Naive B cell (primary cell): ENCODE data around the gene ERICH6B. TPM values are rescaled to one million over a fixed set of nuclear protein-coding genes. Genes with fewer than 3 reads are reported as not detected.

Experiments used
- ATAC-seq, 2 donors: fragments of 150-1000 bp; cut with Tn5 transposase; 2 replicates each; pipeline ENCODE4 v1.10.0; 2021; ENCODE audit warnings: low read depth in 2 of 2, mild to moderate bottlenecking in 2 of 2, moderate library complexity in 2 of 2
- DNase-seq: peaks from one replicate; pipeline ENCODE4 v3.0.0; 2022
- H3K27ac Mint-ChIP-seq, 6 donors: one replicate each; pipeline ENCODE4 v1.8.0; 2020 to 2022; ENCODE audit warnings: mild to moderate bottlenecking in 6 of 6, mixed read lengths in 6 of 6, moderate library complexity in 5 of 6, inconsistent platforms in 2 of 6
- H3K27me3 Mint-ChIP-seq, 3 donors: one replicate each; pipeline ENCODE4 v1.8.0; 2021 to 2022; ENCODE audit warnings: mixed read lengths in 3 of 3, mild to moderate bottlenecking in 1 of 3
- H3K36me3 Mint-ChIP-seq, 2 donors: one replicate each; pipeline ENCODE4 v1.8.0; 2020 to 2022; ENCODE audit warnings: mixed read lengths in 2 of 2, inconsistent platforms in 1 of 2, mild to moderate bottlenecking in 1 of 2
- H3K4me1 Mint-ChIP-seq, 3 donors: one replicate each; pipeline ENCODE4 v1.8.0; 2020 to 2022; ENCODE audit warnings: mixed read lengths in 3 of 3, inconsistent platforms in 1 of 3, mild to moderate bottlenecking in 1 of 3, moderate library complexity in 1 of 3
- H3K4me3 Mint-ChIP-seq, 8 donors: one replicate each; pipeline ENCODE4 v1.8.0; 2020 to 2022; ENCODE audit warnings: mild to moderate bottlenecking in 8 of 8, mixed read lengths in 8 of 8, moderate library complexity in 8 of 8, inconsistent platforms in 2 of 8
- H3K9me3 Mint-ChIP-seq, 7 donors: one replicate each; pipeline ENCODE4 v1.8.0; 2020 to 2022; ENCODE audit warnings: mixed read lengths in 7 of 7, mild to moderate bottlenecking in 5 of 7, inconsistent platforms in 2 of 7, moderate library complexity in 1 of 7
- polyA plus RNA-seq, 6 donors: library from polyadenylated mRNA; unstranded; fragments of 300-500 nt; fragmentation: Illumina TruSeq; gene quantifications; one replicate each; pipeline ENCODE4 v1.2.3, GENCODE V29; 2021; ENCODE audit warnings: low read depth in 6 of 6

Gene ERICH6B
- polyA plus RNA-seq, 6 donors from 2014 or later = not detected

DNA sequence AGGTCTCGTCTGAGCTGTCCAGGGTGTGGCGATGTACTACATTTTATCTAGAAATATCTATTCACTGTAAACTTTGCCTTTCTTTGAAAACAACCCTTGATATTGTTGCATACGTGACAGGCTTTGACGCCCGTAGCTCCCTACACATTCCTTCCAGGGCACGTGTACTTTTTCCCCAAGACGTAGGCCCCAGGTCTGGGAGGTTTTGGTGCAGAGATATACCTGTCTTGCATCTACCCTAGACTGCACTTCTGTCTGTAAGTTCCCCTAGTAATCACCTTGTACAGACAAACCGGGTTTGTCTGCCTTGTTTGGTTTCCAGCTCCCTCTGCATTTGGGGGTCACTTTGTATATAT is 69.2 kb downstream of the ERICH6B start:
- Mint-ChIP-seq H3K27ac (peak overlapping the region in 1 of 6 donors; percentile 71), H3K36me3 (no peaks in the 10 kb centered on the region), H3K4me3 (no peak overlapping the region), H3K27me3 (peaks cover 0 to 25% (median 8%) of the 10 kb centered on the region in 3 donors), H3K4me1 (no peaks in the 10 kb centered on the region), H3K9me3 (no peaks in the 10 kb centered on the region)
- no peak for ATAC-seq
- DNase-seq = no peak

DNA sequence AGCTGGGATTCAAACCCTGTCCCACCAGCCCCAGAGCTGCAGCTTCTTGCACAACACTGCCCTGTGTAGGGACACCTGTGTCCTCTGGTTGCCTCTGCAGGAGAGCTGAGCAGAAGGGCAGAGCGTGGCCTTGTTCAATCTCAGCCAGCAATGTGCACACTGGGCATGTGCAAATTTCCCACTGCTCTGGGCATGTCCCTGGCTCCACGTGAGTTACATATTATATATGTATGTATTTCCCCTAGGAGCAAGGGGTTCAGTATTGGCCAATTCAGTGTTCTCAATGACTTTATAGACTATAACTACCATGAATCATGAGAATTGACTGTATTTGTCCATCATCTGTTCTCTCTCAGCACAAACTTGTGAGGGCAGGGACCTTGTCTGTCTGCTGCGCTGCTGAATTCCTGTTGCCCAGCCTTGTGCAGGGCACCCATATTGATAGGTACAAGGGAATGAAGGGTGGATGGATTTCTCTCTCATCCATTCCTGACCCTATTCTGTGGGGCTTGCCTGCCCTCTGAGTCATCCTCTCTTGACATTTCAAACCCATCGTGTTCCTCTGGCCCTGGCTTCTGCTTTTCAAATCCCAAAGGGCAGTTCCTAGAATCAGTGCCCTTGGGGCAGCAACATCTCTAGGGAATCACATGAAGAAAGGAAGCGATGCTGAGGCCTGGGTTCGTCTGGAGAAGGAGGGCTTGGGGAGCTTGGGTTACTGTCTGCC is 69.7 kb downstream of the ERICH6B start:
- H3K4me1 Mint-ChIP-seq = no peaks in the 10 kb centered on the region
- no peak for DNase-seq
- H3K27me3 Mint-ChIP-seq = peaks cover 0 to 25% (median 8%) of the 10 kb centered on the region in 3 donors
- ATAC-seq = no peak
- H3K4me3 Mint-ChIP-seq = no peak overlapping the region
- no peaks in the 10 kb centered on the region for H3K36me3 Mint-ChIP-seq
- H3K9me3 Mint-ChIP-seq = no peaks in the 10 kb centered on the region
- no peak overlapping the region for H3K27ac Mint-ChIP-seq

- H3K4me1 Mint-ChIP-seq = no peaks in the 10 kb centered on the region
- no peaks in the 10 kb centered on the region for H3K9me3 Mint-ChIP-seq
- H3K27ac Mint-ChIP-seq = no peak overlapping the region
- H3K4me3 Mint-ChIP-seq = no peak overlapping the region
- no peaks in the 10 kb centered on the region for H3K36me3 Mint-ChIP-seq
- DNase-seq (no peak), ATAC-seq (no peak)
- H3K27me3 Mint-ChIP-seq = peaks cover 0 to 25% (median 8%) of the 10 kb centered on the region in 3 donors
Observed at GRCh38 chr13:45544520-45544919, 71.0 kb downstream of the ERICH6B start.

- no peaks in the 10 kb centered on the region for H3K36me3 Mint-ChIP-seq
- H3K4me3 Mint-ChIP-seq = no peak overlapping the region
- H3K27me3 Mint-ChIP-seq = peaks cover 0 to 14% (median 0%) of the 10 kb centered on the region in 3 donors
- DNase-seq (no peak), ATAC-seq (no peak)
- no peaks in the 10 kb centered on the region for H3K9me3 Mint-ChIP-seq
- no peak overlapping the region for H3K27ac Mint-ChIP-seq
- H3K4me1 Mint-ChIP-seq = no peaks in the 10 kb centered on the region
Observed at GRCh38 chr13:45542878-45543277, 72.7 kb downstream of the ERICH6B start.

GRCh38 chr13:45542391-45542790 is 73.1 kb downstream of the ERICH6B start:
- H3K27ac Mint-ChIP-seq = no peak overlapping the region
- H3K9me3 Mint-ChIP-seq = no peaks in the 10 kb centered on the region
- no peaks in the 10 kb centered on the region for H3K4me1 Mint-ChIP-seq

DNA sequence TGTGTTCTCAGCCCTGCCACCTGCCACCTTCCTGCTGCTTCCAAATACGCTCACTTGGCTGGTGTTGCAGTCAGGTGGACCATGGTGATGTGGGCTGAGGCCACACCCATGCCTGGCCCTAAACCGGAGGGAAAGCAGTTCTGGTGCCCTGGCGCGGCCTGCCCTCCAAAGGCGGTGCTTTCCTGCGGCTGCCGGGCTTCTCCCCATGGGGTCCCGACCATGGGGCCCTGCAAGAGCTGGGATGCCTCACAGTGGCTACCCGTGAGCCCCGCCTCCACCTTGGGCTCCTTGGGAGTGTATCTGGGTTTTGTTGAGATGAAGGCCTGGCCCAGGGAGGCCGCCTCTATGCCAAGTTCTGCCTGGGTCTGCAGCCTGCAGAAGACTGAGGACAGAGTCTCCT is 73.7 kb downstream of the ERICH6B start:
- Mint-ChIP-seq H3K4me1 (no peaks in the 10 kb centered on the region), H3K36me3 (no peaks in the 10 kb centered on the region), H3K27ac (no peak overlapping the region), H3K27me3 (peaks cover 0 to 4% (median 0%) of the 10 kb centered on the region in 3 donors), H3K9me3 (no peaks in the 10 kb centered on the region), H3K4me3 (no peak overlapping the region)
- no peak for ATAC-seq
- DNase-seq = no peak

More at GRCh38 chr13:45542391-45542790, 73.1 kb downstream of the ERICH6B start:
- peaks cover 0 to 9% (median 0%) of the 10 kb centered on the region in 3 donors for H3K27me3 Mint-ChIP-seq
- H3K36me3 Mint-ChIP-seq = no peaks in the 10 kb centered on the region
- no peak for DNase-seq
- no peak for ATAC-seq
- H3K4me3 Mint-ChIP-seq = no peak overlapping the region

DNA sequence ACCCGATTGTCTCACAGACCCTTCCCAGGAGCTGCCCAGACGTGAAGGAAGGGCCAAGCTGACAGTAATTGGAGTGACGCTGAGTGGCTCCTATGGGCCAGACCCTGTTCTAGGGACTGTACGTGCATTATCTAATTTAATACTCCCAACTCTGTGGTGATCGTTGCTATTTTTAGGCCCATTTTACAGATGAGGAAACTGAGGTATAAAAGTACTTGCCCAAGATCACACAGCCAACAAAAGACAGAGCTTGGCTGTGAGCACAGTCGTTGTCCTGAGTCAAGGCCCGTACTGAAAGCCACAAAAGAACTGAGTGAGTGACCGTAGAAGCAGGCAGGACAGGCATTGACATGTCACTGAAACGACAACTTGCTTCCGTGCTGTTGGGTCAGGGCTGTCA is 74.7 kb downstream of the ERICH6B start:
- Mint-ChIP-seq H3K4me1 (no peaks in the 10 kb centered on the region), H3K27me3 (no peaks in the 10 kb centered on the region), H3K4me3 (no peak overlapping the region), H3K36me3 (no peaks in the 10 kb centered on the region), H3K9me3 (no peaks in the 10 kb centered on the region), H3K27ac (no peak overlapping the region)
- ATAC-seq (no peak), DNase-seq (no peak)

DNA sequence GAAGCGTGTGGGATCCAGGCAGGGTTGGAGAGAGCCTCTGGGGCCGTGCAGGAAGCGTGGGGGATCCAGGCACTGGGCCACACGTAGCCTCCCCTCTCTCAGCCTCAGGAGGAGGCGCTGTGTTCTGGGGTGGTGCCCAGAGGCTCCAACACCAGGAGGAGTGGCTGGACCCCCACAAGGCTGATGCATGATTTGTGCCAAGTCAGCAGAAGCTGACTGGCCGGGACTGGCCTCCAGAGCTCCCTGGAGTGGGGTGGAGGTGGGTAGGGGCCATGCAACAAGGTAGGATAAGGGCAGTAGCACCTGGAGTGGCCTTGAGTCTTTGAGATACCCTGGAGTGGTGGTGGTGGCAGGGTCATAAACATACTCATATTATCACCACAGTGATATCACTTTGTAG is 75.3 kb downstream of the ERICH6B start:
- no peaks in the 10 kb centered on the region for H3K9me3 Mint-ChIP-seq
- no peak for ATAC-seq
- peaks cover 0 to 3% of the 10 kb centered on the region in 2 donors for H3K36me3 Mint-ChIP-seq
- no peak overlapping the region for H3K27ac Mint-ChIP-seq
- no peak overlapping the region for H3K4me3 Mint-ChIP-seq
- no peak for DNase-seq
- H3K4me1 Mint-ChIP-seq = no peaks in the 10 kb centered on the region
- H3K27me3 Mint-ChIP-seq = no peaks in the 10 kb centered on the region

GRCh38 chr13:45538382-45538781 is 77.2 kb downstream of the ERICH6B start:
- Mint-ChIP-seq H3K4me1 (no peaks in the 10 kb centered on the region), H3K36me3 (peaks cover 2 to 20% of the 10 kb centered on the region in 2 donors), H3K4me3 (no peak overlapping the region), H3K9me3 (no peaks in the 10 kb centered on the region), H3K27me3 (no peaks in the 10 kb centered on the region), H3K27ac (peak overlapping the region in 2 of 6 donors; percentile 22 to 45)
- DNase-seq = no peak
- ATAC-seq = no peak

DNA sequence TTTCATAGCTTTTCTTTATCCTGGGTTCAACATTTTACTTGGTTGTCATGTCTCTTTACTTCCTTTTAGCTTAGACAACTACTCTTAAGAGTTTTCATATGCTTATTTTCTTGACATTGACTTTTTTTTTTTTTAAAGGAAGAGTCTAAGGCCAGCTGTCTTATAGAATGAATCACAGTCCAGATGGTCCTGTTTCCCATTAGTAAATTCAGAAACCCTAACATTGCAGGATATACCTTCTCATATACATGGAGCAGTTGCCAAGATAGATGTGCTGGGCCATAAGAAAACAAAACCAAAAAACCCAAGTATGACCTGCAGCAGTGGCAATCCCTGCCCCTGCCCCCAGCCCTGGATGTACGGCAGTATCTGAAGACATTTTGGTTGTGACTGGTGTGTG is 78.0 kb downstream of the ERICH6B start:
- H3K36me3 Mint-ChIP-seq = peaks cover 11 to 22% of the 10 kb centered on the region in 2 donors
- H3K27ac Mint-ChIP-seq = peak overlapping the region in 3 of 6 donors; percentile 32 to 89 (median 65)
- no peaks in the 10 kb centered on the region for H3K4me1 Mint-ChIP-seq
- H3K9me3 Mint-ChIP-seq = no peaks in the 10 kb centered on the region
- ATAC-seq (no peak), DNase-seq (no peak)
- H3K27me3 Mint-ChIP-seq = no peaks in the 10 kb centered on the region
- no peak overlapping the region for H3K4me3 Mint-ChIP-seq

GRCh38 chr13:45536224-45536623 is 79.3 kb downstream of the ERICH6B start:
- Mint-ChIP-seq H3K4me1 (no peaks in the 10 kb centered on the region), H3K36me3 (peaks cover 16 to 22% of the 10 kb centered on the region in 2 donors), H3K9me3 (no peaks in the 10 kb centered on the region), H3K27me3 (no peaks in the 10 kb centered on the region), H3K4me3 (no peak overlapping the region), H3K27ac (no peak overlapping the region)
- DNase-seq (no peak), ATAC-seq (no peak)

GRCh38 chr13:45534604-45535003 is 80.9 kb downstream of the ERICH6B start:
- no peak overlapping the region for H3K4me3 Mint-ChIP-seq
- ATAC-seq (no peak), DNase-seq (no peak)
- peak overlapping the region in 1 of 6 donors; percentile 55 for H3K27ac Mint-ChIP-seq
- H3K36me3 Mint-ChIP-seq = peaks cover 22 to 26% of the 10 kb centered on the region in 2 donors
- H3K4me1 Mint-ChIP-seq = no peaks in the 10 kb centered on the region
- H3K9me3 Mint-ChIP-seq = no peaks in the 10 kb centered on the region
- no peaks in the 10 kb centered on the region for H3K27me3 Mint-ChIP-seq

- peaks cover 0 to 5% (median 0%) of the 10 kb centered on the region in 3 donors for H3K4me1 Mint-ChIP-seq
- ATAC-seq = no peak
- peaks cover 27 to 30% of the 10 kb centered on the region in 2 donors for H3K36me3 Mint-ChIP-seq
- H3K9me3 Mint-ChIP-seq = no peaks in the 10 kb centered on the region
- H3K27ac Mint-ChIP-seq = peak overlapping the region in 1 of 6 donors; percentile 4
- DNase-seq = no peak
- no peak overlapping the region for H3K4me3 Mint-ChIP-seq
- H3K27me3 Mint-ChIP-seq = no peaks in the 10 kb centered on the region
Observed at GRCh38 chr13:45529758-45530157, 85.8 kb downstream of the ERICH6B start.

DNA sequence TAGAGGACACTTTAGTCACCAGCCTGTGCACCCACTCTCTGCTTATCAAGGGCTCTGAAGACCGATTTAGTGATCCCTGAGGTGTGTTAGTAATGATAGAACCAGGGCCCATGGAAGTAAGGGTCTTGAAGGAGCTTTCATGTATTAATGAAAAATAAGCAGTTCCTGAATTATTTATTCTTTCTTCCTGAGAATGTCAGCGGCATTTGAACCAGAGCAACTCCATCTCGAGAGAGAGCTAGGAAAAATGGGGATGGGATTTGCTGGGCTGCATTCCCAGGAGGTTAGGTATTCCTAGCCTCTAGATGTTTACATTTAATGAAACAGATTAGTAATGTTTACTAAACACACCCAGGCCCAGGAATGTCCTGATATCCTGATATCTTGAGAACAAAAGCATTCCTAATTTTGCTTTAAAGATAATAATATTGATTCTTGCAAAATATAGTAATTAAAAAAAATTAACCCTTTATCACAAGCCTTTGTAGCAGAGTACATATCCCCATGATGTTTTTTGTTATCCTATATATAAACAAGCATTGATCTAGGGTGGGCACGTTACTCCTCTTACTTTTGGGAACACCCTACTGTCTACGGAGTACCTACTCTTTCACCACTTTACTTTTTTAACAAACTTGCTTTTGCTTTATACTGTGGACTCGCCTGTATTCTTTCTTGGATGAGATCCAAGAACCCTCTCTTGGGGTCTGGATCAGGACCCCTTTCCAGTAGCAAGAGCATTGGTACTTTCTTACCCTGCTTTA is 87.7 kb downstream of the ERICH6B start:
- peaks cover 0 to 5% (median 0%) of the 10 kb centered on the region in 3 donors for H3K4me1 Mint-ChIP-seq
- ATAC-seq (no peak), DNase-seq (no peak)
- H3K27me3 Mint-ChIP-seq = no peaks in the 10 kb centered on the region
- H3K27ac Mint-ChIP-seq = peak overlapping the region in 2 of 6 donors; percentile 7 to 21
- H3K9me3 Mint-ChIP-seq = no peaks in the 10 kb centered on the region
- H3K36me3 Mint-ChIP-seq = peaks cover 14 to 23% of the 10 kb centered on the region in 2 donors
- H3K4me3 Mint-ChIP-seq = no peak overlapping the region
